ENCODE data around the gene RAVER2. TPM values are rescaled to one million over a fixed set of nuclear protein-coding genes. Genes with fewer than 3 reads are reported as not detected.
"Not testable (repeated sequence)": the region's sequence is repeated elsewhere in the genome, so short reads cannot be mapped to it uniquely, and the experiment has no call there.

Gene RAVER2
- polyA plus RNA-seq, 1 donor (not counting 4 experiments of a cell fraction or from before 2014, with no cell fraction given): 9.1 TPM

DNA sequence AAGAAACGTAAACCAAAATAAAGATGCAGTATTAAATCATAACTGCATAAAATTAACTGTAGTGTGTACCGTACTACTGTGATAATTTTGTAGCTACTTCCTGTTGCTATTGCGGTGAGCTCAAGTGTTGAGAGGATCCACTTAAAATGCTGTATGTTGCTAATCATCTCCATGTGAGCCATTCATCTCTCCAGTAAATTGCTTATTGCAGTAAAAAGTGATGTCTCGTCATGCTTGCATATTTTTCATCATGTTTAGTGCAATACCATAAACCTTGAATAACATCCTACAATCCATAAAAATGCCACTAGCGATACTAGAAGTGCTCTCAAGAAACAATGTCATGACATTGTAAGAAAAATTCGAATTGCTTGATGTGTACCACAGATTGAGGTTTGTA lies 66.3 kb downstream of the RAVER2 start:
- H3K9ac ChIP-seq (ENCODE audit: control insufficient read depth, extremely low read depth, insufficient read depth, low read length): no peak overlapping the region
- no peaks in the 10 kb centered on the region for H3K79me2 ChIP-seq (ENCODE audit: control insufficient read depth, insufficient read depth, low read length)
- H3K27ac ChIP-seq (ENCODE audit: control insufficient read depth, insufficient read depth, low read length): no peak overlapping the region
- no peak for FAIRE-seq
- no peak for TF ChIP-seq CTCF (optimal IDR thresholded peaks at IDR 0.05 in 1 of 3, IDR thresholded peaks at IDR 0.05 in 1 of 3, conservative IDR thresholded peaks at IDR 0.05 in 1 of 3; ENCODE audit: extremely low read depth in 1 of 3, insufficient read depth in 2 of 3, low read length in 3 of 3)
- TF ChIP-seq EZH2 (IDR thresholded peaks at IDR 0.05; ENCODE audit: low read length): no peak
- H2AFZ ChIP-seq (ENCODE audit: control insufficient read depth, low read length): no peak overlapping the region
- no peak overlapping the region for H3K4me2 ChIP-seq (ENCODE audit: control insufficient read depth, extremely low read depth, insufficient read depth, low read depth, low read length)
- H3K9me1 ChIP-seq (ENCODE audit: control insufficient read depth, extremely low read depth, insufficient read depth, low read length): no peaks in the 10 kb centered on the region
- no peaks in the 10 kb centered on the region for H3K4me1 ChIP-seq (ENCODE audit: control insufficient read depth, extremely low read depth, insufficient read depth, low read length)
- DNase-seq (ENCODE audit: low read depth, low spot score): no peak
- no peak overlapping the region for H3K4me3 ChIP-seq (ENCODE audit: control insufficient read depth in 2 of 3, extremely low read depth in 1 of 3, insufficient read depth in 2 of 3, low read depth in 1 of 3, low read length in 3 of 3)
- no peaks in the 10 kb centered on the region for H3K27me3 ChIP-seq (ENCODE audit: control insufficient read depth, extremely low read depth, insufficient read depth, low read length)
- no peaks in the 10 kb centered on the region for H3K9me3 ChIP-seq (ENCODE audit: control insufficient read depth, low read depth, low read length)
- H3K36me3 ChIP-seq (ENCODE audit: control insufficient read depth in 2 of 2, extremely low read depth in 1 of 2, insufficient read depth in 2 of 2, low read length in 2 of 2): no peaks in the 10 kb centered on the region
- dilution Hi-C loops (cut with MboI; ENCODE audit: extremely low pct_ligation_motif_present, low sequenced_read_pairs): no loop called here
- no peaks in the 10 kb centered on the region for H4K20me1 ChIP-seq (ENCODE audit: control insufficient read depth, extremely low read depth, insufficient read depth, low read length)

- no peak overlapping the region for H3K27ac ChIP-seq (ENCODE audit: control insufficient read depth, insufficient read depth, low read length)
- no peaks in the 10 kb centered on the region for H3K36me3 ChIP-seq (ENCODE audit: control insufficient read depth in 2 of 2, extremely low read depth in 1 of 2, insufficient read depth in 2 of 2, low read length in 2 of 2)
- no peak overlapping the region for H3K4me2 ChIP-seq (ENCODE audit: control insufficient read depth, extremely low read depth, insufficient read depth, low read depth, low read length)
- no peaks in the 10 kb centered on the region for H3K9me1 ChIP-seq (ENCODE audit: control insufficient read depth, extremely low read depth, insufficient read depth, low read length)
- dilution Hi-C loops (cut with MboI; ENCODE audit: extremely low pct_ligation_motif_present, low sequenced_read_pairs): no loop called here
- no peaks in the 10 kb centered on the region for H4K20me1 ChIP-seq (ENCODE audit: control insufficient read depth, extremely low read depth, insufficient read depth, low read length)
- DNase-seq (ENCODE audit: low read depth, low spot score) (no peak), FAIRE-seq (no peak)
- H3K9me3 ChIP-seq (ENCODE audit: control insufficient read depth, low read depth, low read length): no peaks in the 10 kb centered on the region
- no peaks in the 10 kb centered on the region for H3K27me3 ChIP-seq (ENCODE audit: control insufficient read depth, extremely low read depth, insufficient read depth, low read length)
- H3K79me2 ChIP-seq (ENCODE audit: control insufficient read depth, insufficient read depth, low read length): no peaks in the 10 kb centered on the region
- no peaks in the 10 kb centered on the region for H3K4me1 ChIP-seq (ENCODE audit: control insufficient read depth, extremely low read depth, insufficient read depth, low read length)
- no peak overlapping the region for H2AFZ ChIP-seq (ENCODE audit: control insufficient read depth, low read length)
- no peak overlapping the region for H3K9ac ChIP-seq (ENCODE audit: control insufficient read depth, extremely low read depth, insufficient read depth, low read length)
- TF ChIP-seq CTCF (optimal IDR thresholded peaks at IDR 0.05 in 1 of 3, IDR thresholded peaks at IDR 0.05 in 1 of 3, conservative IDR thresholded peaks at IDR 0.05 in 1 of 3; ENCODE audit: extremely low read depth in 1 of 3, insufficient read depth in 2 of 3, low read length in 3 of 3) (no peak), EZH2 (IDR thresholded peaks at IDR 0.05; ENCODE audit: low read length) (no peak)
- no peak overlapping the region for H3K4me3 ChIP-seq (ENCODE audit: control insufficient read depth in 2 of 3, extremely low read depth in 1 of 3, insufficient read depth in 2 of 3, low read depth in 1 of 3, low read length in 3 of 3)
Measured at GRCh38 chr1:64814427-64814826, 69.6 kb downstream of the RAVER2 start.

DNA sequence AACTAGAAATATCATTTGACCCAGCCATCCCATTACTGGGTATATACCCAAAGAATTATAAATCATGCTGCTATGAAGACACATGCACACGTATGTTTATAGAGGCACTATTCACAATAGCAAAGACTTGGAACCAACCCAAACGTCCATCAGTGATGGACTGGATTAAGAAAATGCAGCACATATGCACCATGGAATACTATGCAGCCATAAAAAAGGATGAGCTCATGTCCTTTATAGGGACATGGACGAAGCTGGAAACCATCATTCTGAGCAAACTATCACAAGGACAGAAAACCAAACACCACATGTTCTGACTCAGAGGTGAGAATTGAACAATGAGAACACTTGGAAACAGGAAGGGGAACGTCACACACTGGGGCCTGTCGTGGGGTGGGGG lies 72.5 kb downstream of the RAVER2 start:
- H2AFZ ChIP-seq (ENCODE audit: control insufficient read depth, low read length); H3K4me2 ChIP-seq (ENCODE audit: control insufficient read depth, extremely low read depth, insufficient read depth, low read depth, low read length); H3K27me3 ChIP-seq (ENCODE audit: control insufficient read depth, extremely low read depth, insufficient read depth, low read length); DNase-seq (ENCODE audit: low read depth, low spot score); H3K27ac ChIP-seq (ENCODE audit: control insufficient read depth, insufficient read depth, low read length); H3K4me3 ChIP-seq (ENCODE audit: control insufficient read depth in 2 of 3, extremely low read depth in 1 of 3, insufficient read depth in 2 of 3, low read depth in 1 of 3, low read length in 3 of 3); H3K9me3 ChIP-seq (ENCODE audit: control insufficient read depth, low read depth, low read length); H3K79me2 ChIP-seq (ENCODE audit: control insufficient read depth, insufficient read depth, low read length); H3K4me1 ChIP-seq (ENCODE audit: control insufficient read depth, extremely low read depth, insufficient read depth, low read length); H4K20me1 ChIP-seq (ENCODE audit: control insufficient read depth, extremely low read depth, insufficient read depth, low read length); H3K9ac ChIP-seq (ENCODE audit: control insufficient read depth, extremely low read depth, insufficient read depth, low read length); dilution Hi-C loops (cut with MboI; ENCODE audit: extremely low pct_ligation_motif_present, low sequenced_read_pairs); FAIRE-seq; H3K9me1 ChIP-seq (ENCODE audit: control insufficient read depth, extremely low read depth, insufficient read depth, low read length); H3K36me3 ChIP-seq (ENCODE audit: control insufficient read depth in 2 of 2, extremely low read depth in 1 of 2, insufficient read depth in 2 of 2, low read length in 2 of 2): not testable (repeated sequence)

GRCh38 chr1:64820572-64820971 lies 75.7 kb downstream of the RAVER2 start:
- DNase-seq (ENCODE audit: low read depth, low spot score); H3K9me1 ChIP-seq (ENCODE audit: control insufficient read depth, extremely low read depth, insufficient read depth, low read length); H3K79me2 ChIP-seq (ENCODE audit: control insufficient read depth, insufficient read depth, low read length); H3K27me3 ChIP-seq (ENCODE audit: control insufficient read depth, extremely low read depth, insufficient read depth, low read length); H4K20me1 ChIP-seq (ENCODE audit: control insufficient read depth, extremely low read depth, insufficient read depth, low read length); H3K4me2 ChIP-seq (ENCODE audit: control insufficient read depth, extremely low read depth, insufficient read depth, low read depth, low read length); H3K27ac ChIP-seq (ENCODE audit: control insufficient read depth, insufficient read depth, low read length); dilution Hi-C loops (cut with MboI; ENCODE audit: extremely low pct_ligation_motif_present, low sequenced_read_pairs); H3K4me1 ChIP-seq (ENCODE audit: control insufficient read depth, extremely low read depth, insufficient read depth, low read length); H3K36me3 ChIP-seq (ENCODE audit: control insufficient read depth in 2 of 2, extremely low read depth in 1 of 2, insufficient read depth in 2 of 2, low read length in 2 of 2); FAIRE-seq; H2AFZ ChIP-seq (ENCODE audit: control insufficient read depth, low read length); H3K9ac ChIP-seq (ENCODE audit: control insufficient read depth, extremely low read depth, insufficient read depth, low read length); H3K9me3 ChIP-seq (ENCODE audit: control insufficient read depth, low read depth, low read length); H3K4me3 ChIP-seq (ENCODE audit: control insufficient read depth in 2 of 3, extremely low read depth in 1 of 3, insufficient read depth in 2 of 3, low read depth in 1 of 3, low read length in 3 of 3): not testable (repeated sequence)

All from keratinocyte (primary cell).